ENCODE results near the gene PLA2G4B. TPM values are rescaled to one million over a fixed set of nuclear protein-coding genes. Genes with fewer than 3 reads are reported as not detected.

PLA2G4B gene
- total RNA-seq, 1 donor from 2014 or later = 2.9 TPM

DNA sequence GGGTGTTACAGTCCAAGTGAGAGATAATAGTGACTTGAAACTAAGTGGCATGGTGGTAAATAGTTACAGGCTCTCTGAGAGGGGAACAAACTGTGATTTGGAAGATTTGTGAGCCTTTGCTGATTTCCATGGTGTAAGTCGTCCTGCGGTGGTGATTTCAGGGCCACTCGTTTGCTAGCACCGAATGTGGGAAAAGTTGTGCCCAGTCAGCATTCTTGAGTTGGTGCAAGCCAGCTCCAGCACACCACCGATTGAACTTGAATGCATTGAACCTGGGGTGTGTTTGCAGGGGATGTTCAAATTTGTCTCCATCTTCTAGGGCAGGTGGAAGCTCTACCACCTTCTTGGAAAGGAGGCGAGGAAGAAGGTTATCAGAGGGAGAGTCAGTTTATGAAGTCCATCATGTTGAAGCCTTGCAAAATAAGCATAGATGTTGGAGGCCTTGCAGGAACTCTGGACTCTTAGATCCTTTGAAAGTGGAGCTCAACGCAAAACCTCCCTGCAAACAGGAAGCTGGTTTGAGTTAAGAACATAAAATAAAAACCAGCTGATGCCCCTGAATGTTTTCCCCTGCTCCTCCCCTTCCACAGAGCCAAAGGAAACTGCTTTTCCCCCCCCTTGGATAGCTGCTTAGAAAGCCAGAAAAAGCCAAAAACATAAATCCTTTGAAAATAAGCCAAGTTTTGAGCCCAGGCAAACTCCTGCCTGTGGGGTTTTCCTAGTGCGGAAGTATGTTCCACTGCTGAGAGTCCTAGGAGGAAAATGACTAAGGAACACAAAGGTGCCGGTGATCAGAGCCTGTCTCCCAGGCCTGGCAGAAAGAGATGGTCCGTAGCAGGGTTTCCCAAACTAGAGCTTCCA, 42.4 kb upstream of the PLA2G4B start:
- Mint-ChIP-seq H3K9me3 (ENCODE audit: unreplicated experiment) (no peaks in the 10 kb centered on the region), H3K27ac (ENCODE audit: unreplicated experiment) (peak overlapping the region; percentile 89), H3K4me1 (ENCODE audit: unreplicated experiment) (peaks cover 42% of the 10 kb centered on the region), H3K4me3 (ENCODE audit: unreplicated experiment) (no peak overlapping the region), H3K27me3 (ENCODE audit: unreplicated experiment) (peaks cover 6% of the 10 kb centered on the region), H3K36me3 (ENCODE audit: low read depth, unreplicated experiment) (peaks cover 7% of the 10 kb centered on the region)
- TF ChIP-seq, protein P1, sequence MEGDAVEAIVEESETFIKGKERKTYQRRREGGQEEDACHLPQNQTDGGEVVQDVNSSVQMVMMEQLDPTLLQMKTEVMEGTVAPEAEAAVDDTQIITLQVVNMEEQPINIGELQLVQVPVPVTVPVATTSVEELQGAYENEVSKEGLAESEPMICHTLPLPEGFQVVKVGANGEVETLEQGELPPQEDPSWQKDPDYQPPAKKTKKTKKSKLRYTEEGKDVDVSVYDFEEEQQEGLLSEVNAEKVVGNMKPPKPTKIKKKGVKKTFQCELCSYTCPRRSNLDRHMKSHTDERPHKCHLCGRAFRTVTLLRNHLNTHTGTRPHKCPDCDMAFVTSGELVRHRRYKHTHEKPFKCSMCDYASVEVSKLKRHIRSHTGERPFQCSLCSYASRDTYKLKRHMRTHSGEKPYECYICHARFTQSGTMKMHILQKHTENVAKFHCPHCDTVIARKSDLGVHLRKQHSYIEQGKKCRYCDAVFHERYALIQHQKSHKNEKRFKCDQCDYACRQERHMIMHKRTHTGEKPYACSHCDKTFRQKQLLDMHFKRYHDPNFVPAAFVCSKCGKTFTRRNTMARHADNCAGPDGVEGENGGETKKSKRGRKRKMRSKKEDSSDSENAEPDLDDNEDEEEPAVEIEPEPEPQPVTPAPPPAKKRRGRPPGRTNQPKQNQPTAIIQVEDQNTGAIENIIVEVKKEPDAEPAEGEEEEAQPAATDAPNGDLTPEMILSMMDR (IDR thresholded peaks at IDR 0.05; ENCODE audit: unreplicated experiment) = no peak
- DNase-seq (ENCODE audit: low spot score) = no peak

DNA sequence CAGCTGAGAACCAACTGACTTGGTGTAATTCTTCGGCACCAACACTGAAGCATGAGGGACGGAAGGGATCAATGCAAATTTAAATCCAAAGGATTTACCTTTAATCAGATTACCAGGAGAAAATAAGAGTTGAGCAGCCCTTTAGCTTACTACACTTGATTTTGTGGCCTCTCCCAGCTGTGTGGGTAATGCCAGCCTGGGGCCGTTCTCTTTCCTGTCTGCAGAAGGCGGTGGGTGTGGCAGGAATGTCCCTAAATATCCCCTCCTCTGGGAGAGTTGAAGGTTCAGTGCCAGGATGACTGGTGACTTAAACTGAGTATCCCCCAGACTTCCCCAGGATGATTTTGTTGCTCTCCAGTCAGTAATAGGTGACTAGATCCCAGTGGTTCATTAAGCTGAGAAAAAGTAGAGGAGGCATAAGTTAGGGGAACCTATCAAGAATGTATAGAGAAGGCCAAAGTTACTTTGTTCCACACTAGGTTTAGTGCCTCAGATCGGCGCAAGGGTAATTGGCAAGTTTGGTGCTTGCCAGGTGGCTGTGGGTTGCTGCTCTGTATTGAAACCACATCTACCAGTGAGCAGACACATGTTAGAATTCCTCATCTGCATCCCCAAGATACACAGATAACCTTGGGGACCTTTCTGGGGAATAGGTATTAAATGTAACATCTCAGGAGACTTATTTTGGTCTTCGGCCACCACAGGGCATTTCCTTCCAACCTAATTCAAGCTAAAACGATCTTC, 41.3 kb upstream of the PLA2G4B start:
- no peak for DNase-seq (ENCODE audit: low spot score)
- H3K9me3 Mint-ChIP-seq (ENCODE audit: unreplicated experiment) = no peaks in the 10 kb centered on the region
- no peak overlapping the region for H3K4me3 Mint-ChIP-seq (ENCODE audit: unreplicated experiment)
- H3K27ac Mint-ChIP-seq (ENCODE audit: unreplicated experiment) = no peak overlapping the region
- H3K27me3 Mint-ChIP-seq (ENCODE audit: unreplicated experiment) = peaks cover 3% of the 10 kb centered on the region
- TF ChIP-seq, protein P1 (IDR thresholded peaks at IDR 0.05; ENCODE audit: unreplicated experiment) = no peak
- H3K36me3 Mint-ChIP-seq (ENCODE audit: low read depth, unreplicated experiment) = peaks cover 11% of the 10 kb centered on the region
- peaks cover 31% of the 10 kb centered on the region for H3K4me1 Mint-ChIP-seq (ENCODE audit: unreplicated experiment)

DNA sequence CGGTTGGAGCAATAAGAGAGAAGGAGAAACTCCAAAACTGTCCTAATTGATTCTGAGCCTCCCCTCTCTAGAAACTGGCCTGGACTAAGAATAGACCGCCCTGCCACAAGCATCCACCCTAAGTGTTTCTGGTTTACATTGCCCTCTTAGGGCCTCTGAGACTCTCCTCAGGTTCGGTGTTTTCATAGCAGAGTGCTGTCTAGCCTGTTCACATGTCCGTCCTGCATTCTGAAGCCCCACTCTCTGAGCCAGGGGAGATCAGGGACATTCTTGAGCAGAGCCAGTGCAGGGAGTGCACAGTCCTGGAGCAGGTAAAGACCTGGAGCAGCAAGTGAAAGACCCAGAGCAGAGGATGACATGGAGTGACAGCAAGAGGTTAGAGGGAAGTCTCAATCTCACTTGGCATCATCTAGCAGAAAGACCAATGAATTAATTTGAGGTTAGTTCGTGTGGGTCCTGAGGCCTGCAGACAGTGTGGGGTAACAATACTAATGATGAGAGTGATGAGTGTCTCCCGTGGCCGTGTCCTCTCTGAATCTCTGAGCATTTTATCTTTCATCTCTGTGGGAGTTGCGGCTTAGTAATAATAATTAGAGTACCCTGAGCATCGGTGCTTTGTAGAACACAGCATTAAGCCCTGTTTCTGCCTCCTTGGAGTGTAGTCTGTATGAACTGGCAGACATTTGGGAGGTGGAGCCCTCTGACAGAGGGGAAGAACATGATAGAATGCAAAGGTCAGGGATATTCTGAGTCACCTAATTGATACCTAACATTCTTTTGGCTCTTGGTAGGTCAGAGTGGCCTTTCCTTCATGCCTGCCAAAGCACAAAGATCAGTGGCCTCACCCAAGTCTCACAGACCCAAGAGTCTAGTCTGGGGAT, 39.8 kb upstream of the PLA2G4B start:
- Mint-ChIP-seq H3K9me3 (ENCODE audit: unreplicated experiment) (no peaks in the 10 kb centered on the region), H3K27ac (ENCODE audit: unreplicated experiment) (no peak overlapping the region), H3K4me1 (ENCODE audit: unreplicated experiment) (peaks cover 23% of the 10 kb centered on the region), H3K27me3 (ENCODE audit: unreplicated experiment) (peaks cover 7% of the 10 kb centered on the region), H3K36me3 (ENCODE audit: low read depth, unreplicated experiment) (peaks cover 14% of the 10 kb centered on the region), H3K4me3 (ENCODE audit: unreplicated experiment) (no peak overlapping the region)
- TF ChIP-seq, protein P1 (IDR thresholded peaks at IDR 0.05; ENCODE audit: unreplicated experiment) = no peak
- no peak for DNase-seq (ENCODE audit: low spot score)

DNA sequence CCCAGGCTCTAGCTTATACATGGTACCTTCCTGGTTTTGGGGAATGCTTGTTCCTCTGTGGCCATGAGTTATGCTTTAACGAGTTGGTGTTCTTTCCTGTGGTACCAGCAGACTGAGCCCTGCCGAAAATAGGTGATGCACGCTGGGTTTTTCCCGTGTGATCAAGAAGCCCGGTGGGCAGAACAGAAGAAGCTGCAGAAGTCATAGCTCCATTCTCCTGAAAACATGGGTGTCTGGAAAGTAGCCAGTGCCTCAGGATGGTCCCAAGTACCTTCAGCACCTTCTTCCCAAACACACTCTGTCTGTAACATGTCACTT, 39.2 kb upstream of the PLA2G4B start:
- peaks cover 7% of the 10 kb centered on the region for H3K27me3 Mint-ChIP-seq (ENCODE audit: unreplicated experiment)

More for the DNA sequence above, 39.2 kb upstream of the PLA2G4B start:
- no peak for DNase-seq (ENCODE audit: low spot score)
- Mint-ChIP-seq H3K27ac (ENCODE audit: unreplicated experiment) (no peak overlapping the region), H3K4me1 (ENCODE audit: unreplicated experiment) (peaks cover 21% of the 10 kb centered on the region), H3K9me3 (ENCODE audit: unreplicated experiment) (no peaks in the 10 kb centered on the region), H3K4me3 (ENCODE audit: unreplicated experiment) (no peak overlapping the region), H3K36me3 (ENCODE audit: low read depth, unreplicated experiment) (peaks cover 14% of the 10 kb centered on the region)
- TF ChIP-seq, protein P1 (IDR thresholded peaks at IDR 0.05; ENCODE audit: unreplicated experiment) = no peak

Measured in endothelial cell (in vitro differentiated cells).